Neural cell (in vitro differentiated cells): ENCODE data around the gene KIFC1. TPM values are rescaled to one million over a fixed set of nuclear protein-coding genes. Genes with fewer than 3 reads are reported as not detected.

Source experiments
- H2AFZ ChIP-seq: fragments of 200-600, 300-800 bp; sonication (generic), shearing (Covaris generic); 2 replicates; pipeline ENCODE4 v1.6.0; 2014; ENCODE audit warnings: low read depth, mild to moderate bottlenecking, antibody characterized with exemption, low read length, moderate library complexity
- H3F3A ChIP-seq: fragments of 200-600 bp; shearing (Covaris generic); 2 replicates; pipeline ENCODE4 v1.6.1; 2016; ENCODE audit warnings: mild to moderate bottlenecking, moderate library complexity, mixed read lengths, antibody characterized with exemption, low read length; ENCODE audit not compliant: insufficient read depth, poor library complexity, severe bottlenecking
- H3K27ac ChIP-seq: fragments of 200-600, 300-800 bp; sonication (generic), shearing (Covaris generic); 2 replicates; pipeline ENCODE4 v1.5.1; 2014; ENCODE audit warnings: mild to moderate bottlenecking, low read length, moderate library complexity
- H3K27me3 ChIP-seq: fragments of 300-800, 200-600 bp; sonication (generic), shearing (Covaris generic); 2 replicates; pipeline ENCODE4 v1.6.0; 2014; ENCODE audit warnings: mild to moderate bottlenecking, low read depth, low read length, moderate library complexity; ENCODE audit not compliant: insufficient read depth
- H3K36me3 ChIP-seq: fragments of 300-800, 200-600 bp; sonication (generic), shearing (Covaris generic); 2 replicates; pipeline ENCODE4 v1.5.1; 2014; ENCODE audit warnings: mild to moderate bottlenecking, antibody characterized with exemption, low read length, moderate library complexity; ENCODE audit not compliant: insufficient read depth
- H3K4me2 ChIP-seq: fragments of 300-800, 200-600 bp; sonication (generic), shearing (Covaris generic); 2 replicates; pipeline ENCODE4 v1.6.0; 2014; ENCODE audit warnings: mild to moderate bottlenecking, low read length
- H3K4me3 ChIP-seq: fragments of 300-800, 200-600 bp; sonication (generic), shearing (Covaris generic); 2 replicates; pipeline ENCODE4 v1.5.1; 2014; ENCODE audit warnings: mild to moderate bottlenecking, low read length, moderate library complexity
- H3K79me2 ChIP-seq: fragments of 200-600 bp; shearing (Covaris generic); replicated peaks from 2 replicates; pipeline ENCODE4 v1.6.0; 2014; ENCODE audit warnings: mild to moderate bottlenecking, low read length, moderate library complexity; ENCODE audit not compliant: insufficient read depth
- H3K9ac ChIP-seq: fragments of 300-800, 200-600 bp; sonication (generic), shearing (Covaris generic); 2 replicates; pipeline ENCODE4 v1.6.1; 2016; ENCODE audit warnings: mild to moderate bottlenecking, low read length, mixed read lengths
- H3K9me2 ChIP-seq: fragments of 200-600 bp; shearing (Covaris generic); 2 replicates; pipeline ENCODE4 v1.6.1; 2016; ENCODE audit warnings: mild to moderate bottlenecking, low read length, mixed read lengths; ENCODE audit not compliant: insufficient read depth
- H3K9me3 ChIP-seq: fragments of 200-600, 300-800 bp; sonication (generic), shearing (Covaris generic); 2 replicates; pipeline ENCODE4 v1.6.1; 2016; ENCODE audit warnings: mild to moderate bottlenecking, mixed run types, low read length, moderate library complexity, mixed read lengths
- H4K20me1 ChIP-seq: fragments of 200-600 bp; shearing (Covaris generic); 2 replicates; pipeline ENCODE4 v1.6.1; 2016; ENCODE audit warnings: mild to moderate bottlenecking, mixed run types; ENCODE audit not compliant: insufficient read depth
- EP300 ChIP-seq: fragments of 450-650 bp; conservative IDR thresholded peaks from 2 replicates; pipeline ENCODE4 v1.6.1; 2014; ENCODE audit warnings: antibody characterized with exemption, mild to moderate bottlenecking, moderate library complexity; ENCODE audit not compliant: poor library complexity, severe bottlenecking
- EZH2 ChIP-seq: fragments of 200-600, 300-800 bp; shearing (Covaris generic), sonication (generic); IDR thresholded peaks from 2 replicates; pipeline ENCODE4 v1.6.1; 2014; ENCODE audit warnings: antibody characterized with exemption, low read length, borderline replicate concordance, mild to moderate bottlenecking; ENCODE audit not compliant: insufficient read depth, poor library complexity, severe bottlenecking
- MXI1 ChIP-seq: fragments of 450-650 bp; conservative IDR thresholded peaks from 2 replicates; pipeline ENCODE4 v1.6.1; 2014; ENCODE audit warnings: antibody characterized with exemption, mild to moderate bottlenecking; ENCODE audit not compliant: poor library complexity, severe bottlenecking
- POLR2AphosphoS5 ChIP-seq: IDR thresholded peaks from 2 replicates; pipeline ENCODE4 v1.6.1; 2012
- RAD21 ChIP-seq: fragments of 450-650 bp; conservative IDR thresholded peaks from 2 replicates; pipeline ENCODE4 v1.6.1; 2014; ENCODE audit warnings: antibody characterized with exemption, mild to moderate bottlenecking, moderate library complexity
- SMC3 ChIP-seq: fragments of 450-650 bp; conservative IDR thresholded peaks from 2 replicates; pipeline ENCODE4 v1.6.1; 2014; ENCODE audit warnings: antibody characterized with exemption, mild to moderate bottlenecking, moderate library complexity; ENCODE audit not compliant: poor library complexity
- TAF1 ChIP-seq: IDR thresholded peaks from 2 replicates; pipeline ENCODE4 v1.6.1; 2012; ENCODE audit warnings: low read depth
- polyA plus RNA-seq: library from polyadenylated mRNA; depleted of rRNA; stranded (reverse); fragments of >200 nt; gene quantifications from 2 replicates; pipeline ENCODE4 v1.2.3, GENCODE V29; 2014
- TF ChIP-seq, protein P1 (sequence below): fragments of 450-650 bp; IDR thresholded peaks from 2 replicates; pipeline ENCODE4 v1.5.1; 2014; ENCODE audit warnings: antibody characterized with exemption, mild to moderate bottlenecking, moderate library complexity; ENCODE audit not compliant: poor library complexity, severe bottlenecking
- TF ChIP-seq, protein P2 (sequence below): IDR thresholded peaks from 2 replicates; pipeline ENCODE4 v1.6.1; 2012; ENCODE audit warnings: borderline replicate concordance

KIFC1 gene
- polyA plus RNA-seq, 1 donor from 2014 or later, result 0.52 TPM

DNA sequence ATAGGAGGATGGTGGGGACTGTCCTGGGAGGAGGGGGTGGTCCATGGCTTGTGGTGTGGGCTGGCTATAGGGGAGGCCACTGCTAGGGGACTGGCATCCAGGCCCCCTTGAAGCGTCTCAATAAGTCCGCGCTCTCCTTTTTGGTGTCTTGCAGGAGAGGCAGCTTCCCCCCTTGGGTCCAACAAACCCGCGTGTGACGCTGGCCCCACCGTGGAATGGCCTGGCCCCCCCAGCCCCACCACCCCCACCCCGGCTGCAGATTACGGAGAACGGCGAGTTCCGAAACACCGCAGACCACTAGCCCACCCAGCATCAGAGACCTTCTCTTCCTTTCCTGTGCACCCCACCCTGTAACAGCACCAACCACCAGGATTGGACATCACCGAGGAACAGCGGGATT is 60.0 kb downstream of the KIFC1 start:
- Histone ChIP-seq H3K27ac (no peak overlapping the region), H3K36me3 (no peaks in the 10 kb centered on the region), H3F3A (no peaks in the 10 kb centered on the region), H3K4me2 (no peak overlapping the region), H3K9me3 (no peaks in the 10 kb centered on the region), H2AFZ (no peak overlapping the region), H4K20me1 (no peaks in the 10 kb centered on the region), H3K9ac (no peak overlapping the region), H3K27me3 (no peaks in the 10 kb centered on the region), H3K79me2 (peaks cover 20% of the 10 kb centered on the region), H3K4me3 (no peak overlapping the region), H3K9me2 (no peaks in the 10 kb centered on the region)
- TF ChIP-seq SMC3 (no peak), EZH2 (no peak), MXI1 (no peak), POLR2AphosphoS5 (no peak)
- TF ChIP-seq, protein P1, sequence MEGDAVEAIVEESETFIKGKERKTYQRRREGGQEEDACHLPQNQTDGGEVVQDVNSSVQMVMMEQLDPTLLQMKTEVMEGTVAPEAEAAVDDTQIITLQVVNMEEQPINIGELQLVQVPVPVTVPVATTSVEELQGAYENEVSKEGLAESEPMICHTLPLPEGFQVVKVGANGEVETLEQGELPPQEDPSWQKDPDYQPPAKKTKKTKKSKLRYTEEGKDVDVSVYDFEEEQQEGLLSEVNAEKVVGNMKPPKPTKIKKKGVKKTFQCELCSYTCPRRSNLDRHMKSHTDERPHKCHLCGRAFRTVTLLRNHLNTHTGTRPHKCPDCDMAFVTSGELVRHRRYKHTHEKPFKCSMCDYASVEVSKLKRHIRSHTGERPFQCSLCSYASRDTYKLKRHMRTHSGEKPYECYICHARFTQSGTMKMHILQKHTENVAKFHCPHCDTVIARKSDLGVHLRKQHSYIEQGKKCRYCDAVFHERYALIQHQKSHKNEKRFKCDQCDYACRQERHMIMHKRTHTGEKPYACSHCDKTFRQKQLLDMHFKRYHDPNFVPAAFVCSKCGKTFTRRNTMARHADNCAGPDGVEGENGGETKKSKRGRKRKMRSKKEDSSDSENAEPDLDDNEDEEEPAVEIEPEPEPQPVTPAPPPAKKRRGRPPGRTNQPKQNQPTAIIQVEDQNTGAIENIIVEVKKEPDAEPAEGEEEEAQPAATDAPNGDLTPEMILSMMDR, result no peak

DNA sequence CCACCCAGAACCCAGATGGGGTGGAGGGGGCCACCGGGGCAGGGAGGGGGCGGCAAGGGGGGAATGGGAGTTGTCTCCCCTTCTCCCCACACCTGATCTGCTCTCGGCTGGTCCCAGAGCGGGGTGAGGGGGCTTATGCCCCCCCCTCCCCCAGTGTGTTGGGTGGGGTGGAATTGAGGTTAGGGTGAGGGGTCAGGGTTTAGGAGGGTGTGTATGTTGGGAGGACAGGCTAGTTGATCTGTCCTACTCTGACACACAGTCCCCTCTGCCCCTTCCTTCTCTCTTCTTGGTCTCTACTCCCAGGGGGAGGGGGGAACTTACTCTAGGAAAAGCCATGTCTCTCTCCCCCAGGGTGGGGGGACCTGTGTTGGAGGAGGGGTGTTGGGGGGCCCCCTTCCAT is 60.9 kb downstream of the KIFC1 start:
- Histone ChIP-seq H3K27ac (no peak overlapping the region), H3K9me3 (no peaks in the 10 kb centered on the region), H3K79me2 (peaks cover 20% of the 10 kb centered on the region), H4K20me1 (no peaks in the 10 kb centered on the region), H3K4me2 (no peak overlapping the region), H3K9me2 (no peaks in the 10 kb centered on the region), H3K27me3 (no peaks in the 10 kb centered on the region), H3K4me3 (no peak overlapping the region), H3K9ac (no peak overlapping the region), H2AFZ (no peak overlapping the region), H3F3A (no peaks in the 10 kb centered on the region), H3K36me3 (no peaks in the 10 kb centered on the region)
- TF ChIP-seq EP300 (no peak), POLR2AphosphoS5 (no peak), MXI1 (no peak), SMC3 (no peak), TAF1 (no peak), EZH2 (no peak), RAD21 (no peak)
- TF ChIP-seq, protein P2, sequence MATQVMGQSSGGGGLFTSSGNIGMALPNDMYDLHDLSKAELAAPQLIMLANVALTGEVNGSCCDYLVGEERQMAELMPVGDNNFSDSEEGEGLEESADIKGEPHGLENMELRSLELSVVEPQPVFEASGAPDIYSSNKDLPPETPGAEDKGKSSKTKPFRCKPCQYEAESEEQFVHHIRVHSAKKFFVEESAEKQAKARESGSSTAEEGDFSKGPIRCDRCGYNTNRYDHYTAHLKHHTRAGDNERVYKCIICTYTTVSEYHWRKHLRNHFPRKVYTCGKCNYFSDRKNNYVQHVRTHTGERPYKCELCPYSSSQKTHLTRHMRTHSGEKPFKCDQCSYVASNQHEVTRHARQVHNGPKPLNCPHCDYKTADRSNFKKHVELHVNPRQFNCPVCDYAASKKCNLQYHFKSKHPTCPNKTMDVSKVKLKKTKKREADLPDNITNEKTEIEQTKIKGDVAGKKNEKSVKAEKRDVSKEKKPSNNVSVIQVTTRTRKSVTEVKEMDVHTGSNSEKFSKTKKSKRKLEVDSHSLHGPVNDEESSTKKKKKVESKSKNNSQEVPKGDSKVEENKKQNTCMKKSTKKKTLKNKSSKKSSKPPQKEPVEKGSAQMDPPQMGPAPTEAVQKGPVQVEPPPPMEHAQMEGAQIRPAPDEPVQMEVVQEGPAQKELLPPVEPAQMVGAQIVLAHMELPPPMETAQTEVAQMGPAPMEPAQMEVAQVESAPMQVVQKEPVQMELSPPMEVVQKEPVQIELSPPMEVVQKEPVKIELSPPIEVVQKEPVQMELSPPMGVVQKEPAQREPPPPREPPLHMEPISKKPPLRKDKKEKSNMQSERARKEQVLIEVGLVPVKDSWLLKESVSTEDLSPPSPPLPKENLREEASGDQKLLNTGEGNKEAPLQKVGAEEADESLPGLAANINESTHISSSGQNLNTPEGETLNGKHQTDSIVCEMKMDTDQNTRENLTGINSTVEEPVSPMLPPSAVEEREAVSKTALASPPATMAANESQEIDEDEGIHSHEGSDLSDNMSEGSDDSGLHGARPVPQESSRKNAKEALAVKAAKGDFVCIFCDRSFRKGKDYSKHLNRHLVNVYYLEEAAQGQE, result no peak
- TF ChIP-seq, protein P1, result no peak
